ENCODE measurements around the gene MRTFA. TPM values are rescaled to one million over a fixed set of nuclear protein-coding genes. Genes with fewer than 3 reads are reported as not detected.

The MRTFA gene
- total RNA-seq, 2 experiments from 2014 or later, result 55.3 to 58.9 TPM

GRCh38 chr22:40578171-40578570 is 58.3 kb downstream of the MRTFA start:
- Mint-ChIP-seq H3K4me1 (ENCODE audit: low read depth) (peaks cover 14% of the 10 kb centered on the region), H3K27me3 (no peaks in the 10 kb centered on the region), H3K9me3 (no peaks in the 10 kb centered on the region), H3K4me3 (no peak overlapping the region), H3K27ac (peak overlapping the region; percentile 79), H3K36me3 (ENCODE audit: low read depth) (peaks cover 8% of the 10 kb centered on the region)
- Histone ChIP-seq H3K4me1 (ENCODE audit: insufficient read depth, low read length) (peaks cover 7% of the 10 kb centered on the region), H3K36me3 (ENCODE audit: insufficient read depth, low read length) (no peaks in the 10 kb centered on the region), H3K27me3 (ENCODE audit: control insufficient read depth in 1 of 2, insufficient read depth in 2 of 2, low read length in 2 of 2) (no peaks in the 10 kb centered on the region), H3K9me3 (ENCODE audit: control insufficient read depth in 1 of 2, insufficient read depth in 1 of 2, low read length in 2 of 2) (no peaks in the 10 kb centered on the region), H3K4me3 (ENCODE audit: low read length) (no peak overlapping the region), H3K27ac (ENCODE audit: low read depth in 1 of 2, low read length in 2 of 2) (peak overlapping the region; percentile 9 to 41)
- TF ChIP-seq CTCF (IDR thresholded peaks at IDR 0.05), result no peak
- peak; percentile 60 for ATAC-seq (ENCODE audit: poor library complexity)
- peak in 3 of 14 experiments; percentile 8 to 36 (median 14) for DNase-seq
- ChIA-PET POLR2A (interaction anchor here (0.6 kb wide), 1 partner anchor 37 kb away, joined by 3 read pairs; no protein-coding TSS in a partner anchor), CTCF (no interaction called here)
- intact Hi-C loops (cut with DNase I, micrococcal nuclease), result loop anchor here in 1 of 2 experiments (10.0 kb wide), 1 partner anchor 53 kb away; no protein-coding TSS in a partner anchor

- H3K9me3 Mint-ChIP-seq, result no peaks in the 10 kb centered on the region
- H3K36me3 Mint-ChIP-seq (ENCODE audit: low read depth), result peaks cover 43% of the 10 kb centered on the region
- H3K4me1 Mint-ChIP-seq (ENCODE audit: low read depth), result peaks cover 22% of the 10 kb centered on the region
- no peak for ATAC-seq (ENCODE audit: poor library complexity)
- Histone ChIP-seq H3K36me3 (ENCODE audit: insufficient read depth, low read length) (no peaks in the 10 kb centered on the region), H3K4me1 (ENCODE audit: insufficient read depth, low read length) (peaks cover 2% of the 10 kb centered on the region), H3K9me3 (ENCODE audit: control insufficient read depth in 1 of 2, insufficient read depth in 1 of 2, low read length in 2 of 2) (peaks cover 0 to 6% of the 10 kb centered on the region in 2 experiments), H3K27ac (ENCODE audit: low read depth in 1 of 2, low read length in 2 of 2) (no peak overlapping the region), H3K27me3 (ENCODE audit: control insufficient read depth in 1 of 2, insufficient read depth in 2 of 2, low read length in 2 of 2) (no peaks in the 10 kb centered on the region), H3K4me3 (ENCODE audit: low read length) (no peak overlapping the region)
- CTCF ChIA-PET, result no interaction called here
- no peak overlapping the region for H3K4me3 Mint-ChIP-seq
- TF ChIP-seq CTCF (IDR thresholded peaks at IDR 0.05), result no peak
- H3K27ac Mint-ChIP-seq, result no peak overlapping the region
- intact Hi-C loops (cut with DNase I, micrococcal nuclease), result loop anchor here in 1 of 2 experiments (10.0 kb wide), 1 partner anchor 48 kb away; no protein-coding TSS in a partner anchor
- no peak for DNase-seq
- H3K27me3 Mint-ChIP-seq, result no peaks in the 10 kb centered on the region
- POLR2A ChIA-PET, result no interaction called here
Measured at GRCh38 chr22:40572976-40573375, 63.5 kb downstream of the MRTFA start.

- ATAC-seq (ENCODE audit: poor library complexity) (no peak), DNase-seq (no peak)
- H3K4me1 Mint-ChIP-seq (ENCODE audit: low read depth), result peaks cover 29% of the 10 kb centered on the region
- Histone ChIP-seq H3K27ac (ENCODE audit: low read depth in 1 of 2, low read length in 2 of 2) (no peak overlapping the region), H3K4me3 (ENCODE audit: low read length) (no peak overlapping the region), H3K27me3 (ENCODE audit: control insufficient read depth in 1 of 2, insufficient read depth in 2 of 2, low read length in 2 of 2) (no peaks in the 10 kb centered on the region), H3K9me3 (ENCODE audit: control insufficient read depth in 1 of 2, insufficient read depth in 1 of 2, low read length in 2 of 2) (peaks cover 0 to 6% of the 10 kb centered on the region in 2 experiments), H3K4me1 (ENCODE audit: insufficient read depth, low read length) (peaks cover 2% of the 10 kb centered on the region), H3K36me3 (ENCODE audit: insufficient read depth, low read length) (no peaks in the 10 kb centered on the region)
- CTCF ChIA-PET, result no interaction called here
- POLR2A ChIA-PET, result no interaction called here
- H3K36me3 Mint-ChIP-seq (ENCODE audit: low read depth), result peaks cover 44% of the 10 kb centered on the region
- H3K27me3 Mint-ChIP-seq, result no peaks in the 10 kb centered on the region
- TF ChIP-seq CTCF (IDR thresholded peaks at IDR 0.05), result no peak
- H3K4me3 Mint-ChIP-seq, result no peak overlapping the region
- intact Hi-C loops (cut with DNase I, micrococcal nuclease), result loop anchor here in 1 of 2 experiments (10.0 kb wide), 1 partner anchor 47 kb away; no protein-coding TSS in a partner anchor
- H3K9me3 Mint-ChIP-seq, result no peaks in the 10 kb centered on the region
- no peak overlapping the region for H3K27ac Mint-ChIP-seq
Measured at GRCh38 chr22:40571887-40572286, 64.6 kb downstream of the MRTFA start.

All from CD4-positive, alpha-beta T cell (primary cell).